GM18505 (cell line): Measurements from ENCODE around the gene IRAK1.

Source experiments
- ATAC-seq: cut with Tn5 transposase; IDR thresholded peaks from one replicate; pipeline ENCODE4 v1.9.1; 2021; ENCODE audit not compliant: unreplicated experiment
- POLR2A ChIP-seq: IDR thresholded peaks from 4 replicates; pipeline ENCODE4 v1.6.1; 2011; ENCODE audit warnings: borderline replicate concordance; ENCODE audit not compliant: insufficient read depth, insufficient read length; ENCODE audit errors: extremely low read depth

Gene IRAK1

GRCh38 chrX:154019061-154019621, 561 bp downstream of the IRAK1 start:
- ATAC-seq, result no peak

GRCh38 chrX:154018518-154019060, 1.1 kb downstream of the IRAK1 start:
- ATAC-seq, result no peak
- no peak for TF ChIP-seq POLR2A

More at GRCh38 chrX:154019061-154019621, 561 bp downstream of the IRAK1 start:
- TF ChIP-seq POLR2A, result peak; percentile 2

GRCh38 chrX:154017766-154018517, 1.8 kb downstream of the IRAK1 start:
- ATAC-seq, result no peak
- TF ChIP-seq POLR2A, result no peak

- TF ChIP-seq POLR2A, result no peak
- ATAC-seq, result no peak
Observed at GRCh38 chrX:154016366-154017076, 3.2 kb downstream of the IRAK1 start.

GRCh38 chrX:154015581-154016264, 4.0 kb downstream of the IRAK1 start:
- TF ChIP-seq POLR2A, result no peak
- no peak for ATAC-seq

GRCh38 chrX:154014429-154015380, 5.0 kb downstream of the IRAK1 start:
- TF ChIP-seq POLR2A, result no peak
- no peak for ATAC-seq

GRCh38 chrX:154013614-154014360, 5.9 kb downstream of the IRAK1 start:
- ATAC-seq, result peak; percentile 57
- TF ChIP-seq POLR2A, result no peak

- no peak for TF ChIP-seq POLR2A
- no peak for ATAC-seq
Observed at GRCh38 chrX:154013001-154013421, 6.7 kb downstream of the IRAK1 start.

- no peak for TF ChIP-seq POLR2A
- no peak for ATAC-seq
Observed at GRCh38 chrX:154012336-154012991, 7.2 kb downstream of the IRAK1 start.

- TF ChIP-seq POLR2A, result no peak
- no peak for ATAC-seq
Observed at GRCh38 chrX:154011376-154012335, 8.0 kb downstream of the IRAK1 start.
